ENCODE measurements around the gene STEAP1B. TPM values are rescaled to one million over a fixed set of nuclear protein-coding genes. Genes with fewer than 3 reads are reported as not detected.

Gene STEAP1B
- total and polyA plus RNA-seq, 2 of the 4 experiments (the other 2 are of a cell fraction) = 7.9 to 13.8 TPM

DNA sequence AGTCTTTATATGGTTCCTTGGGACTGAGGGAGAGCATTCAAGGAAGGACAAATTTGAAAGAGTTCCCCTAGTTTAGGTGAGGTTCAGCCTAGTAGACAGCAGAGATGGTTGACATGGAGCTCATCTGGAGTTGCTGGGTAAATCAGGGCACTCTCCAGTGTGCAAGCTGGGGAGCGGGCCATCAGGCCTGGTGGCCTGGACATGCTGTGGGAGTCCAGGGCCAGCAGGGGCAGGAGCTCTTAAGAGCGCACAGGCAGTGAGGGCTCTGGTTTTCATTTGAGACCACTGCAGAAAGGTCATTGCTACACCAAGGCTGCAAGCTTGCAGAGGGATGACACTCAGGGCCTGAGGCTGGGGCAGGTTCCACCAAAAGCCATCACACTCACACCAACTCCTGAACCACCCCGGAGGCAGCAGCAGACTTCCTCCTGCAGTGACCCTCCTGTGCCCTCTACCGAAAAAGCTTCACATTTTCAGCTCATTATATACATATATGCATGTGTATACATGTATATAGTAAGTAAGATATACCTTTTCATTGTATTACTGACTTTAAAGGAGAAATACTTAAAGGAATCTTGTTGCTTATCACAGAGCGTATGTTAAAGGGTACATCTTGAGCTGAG is 39.5 kb downstream of the STEAP1B start:
- intact Hi-C loops (cut with micrococcal nuclease) (no loop called here), dilution Hi-C loops (cut with HindIII; ENCODE audit: low sequenced_read_pairs, unreplicated experiment) (no loop called here), in situ Hi-C loops (cut with MboI; ENCODE audit: low sequenced_read_pairs) (no loop called here)
- Histone ChIP-seq H3K4me1 (ENCODE audit: control insufficient read depth, insufficient read depth, low read length) (no peaks in the 10 kb centered on the region), H4K8ac (ENCODE audit: low read depth in 2 of 2, low read length in 2 of 2) (no peak overlapping the region), H3K9me1 (ENCODE audit: insufficient read depth, low read length) (no peaks in the 10 kb centered on the region), H3K27me3 (ENCODE audit: control insufficient read depth, insufficient read depth, low read length) (no peaks in the 10 kb centered on the region), H3K9ac (ENCODE audit: low read depth, low read length) (no peak overlapping the region), H2BK120ac (ENCODE audit: low read depth, low read length) (no peak overlapping the region), H3K56ac (ENCODE audit: extremely low read depth, insufficient read depth, low read length) (no peak overlapping the region), H4K5ac (ENCODE audit: low read depth, low read length) (no peak overlapping the region), H3K79me1 (ENCODE audit: low read depth in 1 of 2, low read length in 2 of 2) (no peaks in the 10 kb centered on the region; a peak in 1 of 4 replicates), H3K4ac (ENCODE audit: low read depth, low read length) (no peak overlapping the region), H2AK9ac (replicated peaks; ENCODE audit: low read depth, low read length, poor library complexity) (no peak overlapping the region), H3K27ac (ENCODE audit: insufficient read depth, low read length) (no peak overlapping the region), H2BK5ac (ENCODE audit: low read depth, low read length, poor library complexity, severe bottlenecking) (no peak overlapping the region), H4K20me1 (ENCODE audit: insufficient read depth, low read length) (no peaks in the 10 kb centered on the region), H2AK5ac (ENCODE audit: low read depth, low read length) (no peak overlapping the region), H2BK20ac (ENCODE audit: low read depth, low read length) (no peak overlapping the region), H3K23ac (ENCODE audit: low read depth, low read length) (no peak overlapping the region), H2AFZ (replicated peaks; ENCODE audit: low read length, poor library complexity) (no peak overlapping the region), H3K14ac (replicated peaks; ENCODE audit: low read depth, low read length) (no peak overlapping the region), H3K4me3 (ENCODE audit: insufficient read depth, low read depth, low read length) (no peak overlapping the region), H3K18ac (ENCODE audit: low read depth, low read length) (no peak overlapping the region), H4K91ac (ENCODE audit: insufficient read depth, low read depth, low read length) (no peak overlapping the region), H3K9me3 (ENCODE audit: control insufficient read depth, insufficient read depth, low read length) (no peaks in the 10 kb centered on the region), H2BK15ac (ENCODE audit: low read depth, low read length) (no peak overlapping the region), H3K36me3 (ENCODE audit: control insufficient read depth, insufficient read depth, low read length) (no peaks in the 10 kb centered on the region), H3K4me2 (ENCODE audit: low read depth, low read length) (no peak overlapping the region)
- DNase-seq = no peak
- POLR2A ChIA-PET (ENCODE audit: unreplicated experiment) = no interaction called here
- CTCF ChIA-PET = interaction anchor here (0.6 kb wide), 1 partner anchor 67 kb away, joined by 4 read pairs; no protein-coding TSS in a partner anchor
- no TSS peak for BruUV-seq (replicated peaks)
- 96% methylated on average over 3 of the region's 5 CpGs; no CpG with 5 or more reads in 1 of the 2 experiments for WGBS, 2 experiments (ENCODE audit: extremely low coverage in 2 of 2, insufficient read length in 1 of 2)
- TF ChIP-seq MAFK (IDR thresholded peaks at IDR 0.05; ENCODE audit: low read depth, low read length) (no peak), CEBPB (IDR thresholded peaks at IDR 0.05; ENCODE audit: low read depth, low read length) (no peak), NFE2L2 (IDR thresholded peaks at IDR 0.05; ENCODE audit: low read depth, low read length) (no peak), SMC3 (IDR thresholded peaks at IDR 0.05; ENCODE audit: low read depth, low read length) (no peak), BHLHE40 (IDR thresholded peaks at IDR 0.05; ENCODE audit: low read depth, low read length) (no peak), RFX5 (IDR thresholded peaks at IDR 0.05; ENCODE audit: low read depth, low read length) (no peak), POLR2A (IDR thresholded peaks at IDR 0.05; ENCODE audit: low read depth, low read length) (no peak), RAD21 (IDR thresholded peaks at IDR 0.05; ENCODE audit: low read length) (no peak), FOS (IDR thresholded peaks at IDR 0.05; ENCODE audit: low read depth, low read length) (no peak), CHD1 (IDR thresholded peaks at IDR 0.05; ENCODE audit: low read depth, low read length) (no peak), MXI1 (IDR thresholded peaks at IDR 0.05; ENCODE audit: borderline replicate concordance, low read depth, low read length) (no peak), RCOR1 (IDR thresholded peaks at IDR 0.05; ENCODE audit: insufficient replicate concordance, low read length) (no peak)
- TF ChIP-seq, protein P1, sequence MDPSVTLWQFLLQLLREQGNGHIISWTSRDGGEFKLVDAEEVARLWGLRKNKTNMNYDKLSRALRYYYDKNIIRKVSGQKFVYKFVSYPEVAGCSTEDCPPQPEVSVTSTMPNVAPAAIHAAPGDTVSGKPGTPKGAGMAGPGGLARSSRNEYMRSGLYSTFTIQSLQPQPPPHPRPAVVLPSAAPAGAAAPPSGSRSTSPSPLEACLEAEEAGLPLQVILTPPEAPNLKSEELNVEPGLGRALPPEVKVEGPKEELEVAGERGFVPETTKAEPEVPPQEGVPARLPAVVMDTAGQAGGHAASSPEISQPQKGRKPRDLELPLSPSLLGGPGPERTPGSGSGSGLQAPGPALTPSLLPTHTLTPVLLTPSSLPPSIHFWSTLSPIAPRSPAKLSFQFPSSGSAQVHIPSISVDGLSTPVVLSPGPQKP (IDR thresholded peaks at IDR 0.05; ENCODE audit: borderline replicate concordance, low read depth, low read length) = no peak
- TF ChIP-seq, protein P2, sequence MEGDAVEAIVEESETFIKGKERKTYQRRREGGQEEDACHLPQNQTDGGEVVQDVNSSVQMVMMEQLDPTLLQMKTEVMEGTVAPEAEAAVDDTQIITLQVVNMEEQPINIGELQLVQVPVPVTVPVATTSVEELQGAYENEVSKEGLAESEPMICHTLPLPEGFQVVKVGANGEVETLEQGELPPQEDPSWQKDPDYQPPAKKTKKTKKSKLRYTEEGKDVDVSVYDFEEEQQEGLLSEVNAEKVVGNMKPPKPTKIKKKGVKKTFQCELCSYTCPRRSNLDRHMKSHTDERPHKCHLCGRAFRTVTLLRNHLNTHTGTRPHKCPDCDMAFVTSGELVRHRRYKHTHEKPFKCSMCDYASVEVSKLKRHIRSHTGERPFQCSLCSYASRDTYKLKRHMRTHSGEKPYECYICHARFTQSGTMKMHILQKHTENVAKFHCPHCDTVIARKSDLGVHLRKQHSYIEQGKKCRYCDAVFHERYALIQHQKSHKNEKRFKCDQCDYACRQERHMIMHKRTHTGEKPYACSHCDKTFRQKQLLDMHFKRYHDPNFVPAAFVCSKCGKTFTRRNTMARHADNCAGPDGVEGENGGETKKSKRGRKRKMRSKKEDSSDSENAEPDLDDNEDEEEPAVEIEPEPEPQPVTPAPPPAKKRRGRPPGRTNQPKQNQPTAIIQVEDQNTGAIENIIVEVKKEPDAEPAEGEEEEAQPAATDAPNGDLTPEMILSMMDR (conservative IDR thresholded peaks at IDR 0.05; ENCODE audit: low read depth, low read length) = no peak
- TF ChIP-seq, protein P3, sequence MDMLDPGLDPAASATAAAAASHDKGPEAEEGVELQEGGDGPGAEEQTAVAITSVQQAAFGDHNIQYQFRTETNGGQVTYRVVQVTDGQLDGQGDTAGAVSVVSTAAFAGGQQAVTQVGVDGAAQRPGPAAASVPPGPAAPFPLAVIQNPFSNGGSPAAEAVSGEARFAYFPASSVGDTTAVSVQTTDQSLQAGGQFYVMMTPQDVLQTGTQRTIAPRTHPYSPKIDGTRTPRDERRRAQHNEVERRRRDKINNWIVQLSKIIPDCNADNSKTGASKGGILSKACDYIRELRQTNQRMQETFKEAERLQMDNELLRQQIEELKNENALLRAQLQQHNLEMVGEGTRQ (IDR thresholded peaks at IDR 0.05; ENCODE audit: low read depth, low read length) = no peak
- no peak for ATAC-seq (ENCODE audit: low read depth)
